ENCODE data around the gene C2orf81.
"Not testable (repeated sequence)": the region's sequence is repeated elsewhere in the genome, so short reads cannot be mapped to it uniquely, and the experiment has no call there.

Gene C2orf81

GRCh38 chr2:74423231-74424095, 2.0 kb upstream of the C2orf81 start:
- DNase-seq, result no peak

- DNase-seq, result not testable (repeated sequence)
Observed at GRCh38 chr2:74420443-74421103, 846 bp downstream of the C2orf81 start.

DNA sequence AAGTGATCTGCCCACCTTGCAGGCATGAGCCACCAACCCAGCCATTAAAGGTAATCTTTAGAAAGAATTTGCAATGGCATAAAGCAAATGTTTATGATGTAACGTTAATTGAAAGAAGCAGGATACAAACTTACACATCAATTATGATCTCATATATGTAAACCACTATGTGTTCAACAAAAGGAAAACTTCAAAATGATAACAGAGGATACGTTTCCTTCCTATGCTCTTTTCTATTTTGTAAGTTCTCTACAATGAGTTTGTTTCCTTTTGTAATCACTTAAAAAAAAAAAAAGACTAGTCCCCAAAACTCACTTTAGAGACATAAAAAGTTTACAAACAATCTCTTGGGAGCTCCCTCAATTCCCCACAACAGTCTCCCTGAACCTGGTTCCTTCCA, 1.4 kb downstream of the C2orf81 start:
- DNase-seq, result no peak

GRCh38 chr2:74419345-74419744, 2.1 kb downstream of the C2orf81 start:
- no peak for DNase-seq

DNA sequence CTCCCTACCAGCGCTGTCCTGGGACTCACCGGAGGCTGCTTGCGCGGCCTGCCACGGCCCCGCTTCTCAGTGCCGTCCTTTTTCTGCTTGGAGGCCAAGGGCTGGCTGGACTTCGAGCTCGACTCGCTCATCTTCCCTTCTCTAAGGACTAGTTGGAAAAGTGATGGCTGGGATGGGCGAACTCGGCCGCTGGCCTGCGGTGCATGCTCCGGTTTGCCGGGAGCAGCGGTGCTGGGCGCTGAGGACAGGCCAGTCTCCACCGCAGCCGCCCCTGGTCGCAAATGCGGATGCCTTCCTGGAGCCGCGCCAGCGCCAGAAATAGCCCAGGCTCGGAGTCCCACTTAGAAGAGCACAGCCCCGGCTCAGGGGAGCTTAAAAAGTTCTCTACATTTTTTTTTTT, 3.1 kb downstream of the C2orf81 start:
- no peak for DNase-seq

DNA sequence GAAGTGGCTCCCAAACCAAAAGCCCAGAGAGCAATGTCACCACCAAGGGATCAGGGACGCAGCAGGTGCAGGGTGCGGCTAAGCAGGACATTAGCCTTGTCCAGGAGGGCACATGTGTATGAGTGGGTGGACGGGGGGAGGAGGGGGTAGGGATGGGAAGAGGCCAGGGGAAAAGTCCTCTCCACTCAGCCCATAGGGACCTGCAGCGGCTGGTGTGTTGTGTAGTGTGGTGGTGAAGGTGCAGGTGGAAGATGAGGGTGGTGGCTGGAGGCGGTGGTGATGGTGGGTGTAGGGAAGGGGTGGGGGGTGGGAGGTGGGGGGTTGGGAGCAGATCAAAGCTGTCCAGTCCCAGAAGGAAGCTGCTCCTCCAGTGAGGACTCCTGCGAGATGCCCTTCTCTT, 3.7 kb downstream of the C2orf81 start:
- DNase-seq, result no peak

DNA sequence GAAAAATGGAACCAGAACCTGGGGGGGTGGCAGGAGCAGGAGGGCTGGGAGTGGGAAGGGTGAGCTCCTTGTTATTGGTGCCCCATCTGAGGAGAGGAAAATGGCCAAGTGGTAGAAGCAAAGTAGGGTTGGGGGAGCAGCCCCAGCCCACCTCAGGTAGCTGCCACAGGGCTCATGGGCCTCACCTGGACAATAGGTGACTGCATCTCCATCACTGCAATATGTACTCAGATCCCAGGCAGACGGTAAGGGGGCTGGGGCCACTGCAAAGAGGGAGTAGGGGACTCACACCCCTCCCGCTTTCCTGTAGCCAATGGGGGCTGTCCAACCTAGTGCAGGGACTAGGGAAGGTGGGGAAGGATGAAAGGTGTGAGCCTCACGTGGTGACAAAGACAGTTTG, 4.2 kb downstream of the C2orf81 start:
- no peak for DNase-seq

DNA sequence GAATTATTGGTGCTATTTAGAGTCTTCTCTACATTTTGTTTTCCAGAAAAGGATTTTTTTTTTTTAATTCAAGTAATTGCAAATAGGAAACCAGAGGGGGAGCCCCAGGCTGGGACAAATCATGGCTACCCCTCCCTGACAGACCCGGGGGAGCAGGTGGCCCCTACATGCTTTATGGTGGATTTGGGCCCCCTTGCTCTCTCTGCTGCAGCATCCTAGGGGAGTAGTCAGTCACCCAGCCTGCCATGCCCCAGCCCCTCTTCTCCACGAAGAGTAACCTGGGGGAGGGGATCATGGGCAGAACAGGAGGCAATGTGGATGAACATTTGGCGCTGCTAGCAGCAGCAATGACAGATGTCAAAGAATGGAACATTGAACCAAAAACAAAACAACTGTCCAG, 4.6 kb downstream of the C2orf81 start:
- DNase-seq, result no peak

- no peak for DNase-seq
Observed at GRCh38 chr2:74415762-74416395, 5.5 kb downstream of the C2orf81 start.

DNA sequence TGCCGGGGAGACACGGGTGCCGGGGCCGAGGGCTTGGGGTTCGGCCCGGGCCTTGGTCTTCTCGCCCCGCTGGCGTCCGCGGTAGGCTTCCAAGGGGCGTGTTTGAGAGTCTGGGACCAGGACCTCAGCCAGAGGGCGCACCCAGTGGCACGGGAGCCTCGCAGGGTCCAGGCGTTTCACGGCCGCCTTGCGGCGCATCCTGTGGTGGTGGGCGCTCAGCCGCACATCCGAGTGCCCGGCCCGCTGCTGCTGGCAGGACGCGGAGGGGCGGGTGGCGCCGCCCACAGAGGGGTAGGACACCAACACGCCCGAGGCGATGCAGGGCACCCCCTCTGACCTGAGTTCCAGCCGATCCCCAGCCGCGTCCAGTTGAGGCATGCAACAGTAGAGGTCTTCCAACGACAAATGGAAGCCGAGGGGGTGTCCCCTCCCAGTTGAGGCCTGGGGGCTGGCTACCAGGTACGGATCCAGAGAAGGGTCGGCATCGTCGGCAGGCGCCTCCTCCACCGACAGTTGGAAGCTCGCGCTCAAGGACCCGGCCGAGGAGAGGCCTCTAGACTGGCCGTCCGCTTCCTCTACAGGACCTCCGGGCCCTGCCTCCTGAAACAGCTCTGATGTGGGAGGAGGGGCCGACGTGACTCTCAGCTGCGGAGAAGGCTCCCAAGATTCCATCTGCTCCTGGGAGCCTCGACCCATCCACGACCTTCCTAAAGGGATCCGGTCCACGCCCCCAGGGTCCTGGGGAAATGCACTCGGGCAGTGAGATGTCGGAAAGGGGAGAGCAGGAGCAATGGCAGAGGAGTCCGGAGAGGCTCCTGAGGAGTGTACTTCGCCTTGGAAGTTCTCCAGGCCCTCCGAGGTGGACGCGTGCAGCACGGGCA, 6.3 kb downstream of the C2orf81 start:
- peak; percentile 71 for DNase-seq

DNA sequence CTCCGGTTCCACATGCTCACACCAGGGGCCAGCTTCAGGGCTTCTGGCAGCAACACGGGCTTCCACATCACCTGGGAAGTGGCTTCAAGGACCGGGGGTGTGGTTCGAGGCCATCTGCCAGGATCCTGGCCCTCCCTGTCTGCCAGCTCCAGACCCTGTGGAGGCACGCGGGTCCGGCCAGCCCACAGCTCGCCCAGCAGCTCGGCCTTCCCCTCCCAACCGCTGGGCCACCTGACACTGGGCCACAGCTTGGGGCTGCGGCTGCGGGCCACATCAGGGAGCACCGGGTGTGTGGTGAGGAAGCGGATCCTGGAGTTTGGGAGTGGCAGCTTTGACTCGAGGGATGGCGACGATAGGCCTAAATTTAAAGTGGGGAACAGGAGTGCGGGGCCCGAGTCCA, 7.0 kb downstream of the C2orf81 start:
- no peak for DNase-seq

DNA sequence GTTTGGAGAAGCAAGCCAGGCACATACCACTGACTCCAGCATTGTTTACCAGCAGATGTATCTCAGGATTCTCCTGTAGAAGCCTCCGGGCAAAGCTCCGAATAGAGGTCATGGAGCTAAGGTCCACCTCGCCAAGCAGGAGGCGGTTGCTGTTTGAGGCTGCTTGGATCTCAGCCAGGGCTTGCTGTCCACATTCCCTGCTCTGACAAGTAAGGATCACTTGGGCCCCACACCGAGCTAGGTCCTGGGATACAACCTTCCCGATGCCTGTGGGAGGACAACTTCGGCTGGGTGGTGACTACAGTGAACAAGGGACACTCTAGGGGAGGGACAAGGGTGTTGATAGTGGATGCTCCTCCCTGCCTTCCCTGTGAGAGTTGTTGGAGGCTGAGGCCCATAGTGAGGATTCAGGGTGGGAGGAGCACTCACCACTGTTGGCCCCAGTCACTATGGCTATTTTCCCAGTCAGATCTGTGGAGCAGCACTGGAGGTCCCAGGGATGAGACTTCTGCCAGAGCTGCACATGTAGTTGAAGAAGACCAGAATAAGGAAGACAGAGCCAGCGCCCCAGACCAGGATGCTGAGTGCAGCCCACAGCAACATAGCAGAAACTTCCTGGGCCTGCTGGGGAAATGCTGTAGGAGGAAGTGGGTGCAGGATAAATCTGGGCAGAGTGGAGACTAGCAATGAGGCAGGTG, 8.3 kb downstream of the C2orf81 start:
- peak; percentile 66 for DNase-seq

DNA sequence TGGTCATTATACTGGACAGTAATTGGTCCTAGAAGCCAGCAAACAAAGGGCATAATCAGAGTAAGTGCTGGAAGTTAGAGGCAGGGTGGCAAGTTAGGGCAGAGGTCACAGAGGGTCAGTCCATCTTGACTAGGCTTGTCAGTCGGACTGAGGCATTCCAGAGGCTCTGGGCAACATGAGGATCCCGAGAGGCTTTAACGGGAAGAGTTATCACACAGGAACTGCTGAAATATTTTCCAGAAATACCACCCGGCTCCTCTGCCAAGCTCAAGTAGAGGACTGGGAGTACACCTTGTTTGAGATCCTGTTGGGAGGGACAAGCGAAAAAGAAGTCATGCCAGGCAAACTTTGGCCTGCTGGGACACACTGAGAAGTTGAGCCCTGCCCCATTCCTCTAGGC, 13.7 kb downstream of the C2orf81 start:
- no peak for DNase-seq

DNA sequence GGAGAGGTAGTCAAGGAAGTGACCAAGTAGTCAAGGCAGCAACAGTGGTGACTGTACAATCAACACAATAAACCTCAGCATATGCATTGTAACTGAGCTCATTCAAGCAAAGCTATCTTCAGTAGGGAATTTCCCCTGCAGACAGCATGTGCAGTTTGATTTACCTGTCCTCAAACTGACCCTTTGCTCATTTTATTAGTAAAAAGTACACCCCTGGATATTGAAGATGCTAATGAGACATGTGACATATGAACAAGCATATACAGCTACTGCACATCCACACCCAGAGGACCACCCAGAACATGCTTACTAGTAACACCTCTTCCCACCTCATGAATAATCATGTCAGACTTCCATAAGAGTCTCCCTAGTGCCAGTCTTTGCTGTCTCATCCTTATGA, 15.4 kb downstream of the C2orf81 start:
- DNase-seq, result no peak

DNA sequence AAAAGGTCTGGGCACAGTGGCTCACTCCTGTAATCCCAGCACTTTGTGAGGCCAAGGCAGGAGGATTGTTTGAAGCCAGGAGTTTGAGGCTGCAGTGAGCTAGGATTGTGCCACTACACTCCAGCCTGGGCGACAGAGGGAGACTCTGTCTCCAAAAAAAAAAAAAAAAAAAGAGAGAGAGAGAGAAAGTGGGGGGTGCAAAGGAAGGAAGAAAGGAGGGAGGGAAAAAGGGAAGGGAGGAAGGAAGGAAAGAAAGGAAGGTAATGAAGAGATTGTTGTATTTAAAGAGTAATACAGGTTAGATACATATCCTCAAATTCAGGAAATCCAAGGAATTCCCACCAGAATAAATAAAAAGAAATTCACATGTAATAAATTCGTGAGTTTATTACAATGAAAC, 19.5 kb downstream of the C2orf81 start:
- no peak for DNase-seq

DNA sequence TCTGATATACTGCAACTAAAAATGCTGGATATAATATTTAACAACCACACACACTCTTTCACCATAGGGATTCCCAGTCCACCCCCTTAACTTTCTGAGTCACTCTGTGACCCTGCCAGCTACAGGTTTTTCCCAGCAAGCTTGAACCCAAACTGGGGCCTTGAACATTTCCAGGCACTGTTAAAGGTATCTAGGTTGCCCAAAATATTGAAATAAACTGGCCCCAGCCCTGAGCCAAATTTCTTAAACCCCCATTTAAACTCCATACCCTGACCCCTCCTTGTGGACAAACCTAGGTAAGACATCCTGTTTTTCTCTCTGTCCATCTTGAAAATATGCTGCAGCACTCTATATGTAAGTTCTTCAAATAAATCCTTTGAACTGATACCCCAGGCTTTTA, 21.6 kb downstream of the C2orf81 start:
- DNase-seq, result no peak

DNA sequence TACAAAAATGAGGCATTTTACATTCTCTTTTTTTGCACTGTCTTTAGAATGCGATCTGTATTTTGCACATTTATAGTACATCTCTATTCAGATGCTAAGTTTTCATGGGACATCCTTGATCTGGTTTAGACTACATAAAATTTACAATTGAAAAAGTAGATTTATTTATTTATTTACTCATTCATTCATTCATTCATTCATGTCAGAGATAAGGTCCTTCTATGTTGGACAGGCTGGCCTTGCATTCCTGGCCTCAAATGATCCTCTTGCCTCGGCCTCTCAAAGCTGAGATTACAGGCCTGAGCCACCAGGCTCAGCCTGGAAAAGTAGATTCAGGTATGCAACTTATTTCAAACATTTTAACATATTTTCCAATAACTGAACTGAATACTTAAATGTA, 25.3 kb downstream of the C2orf81 start:
- DNase-seq, result no peak

- no peak for DNase-seq
Observed at GRCh38 chr2:74393525-74393924, 27.9 kb downstream of the C2orf81 start.

DNA sequence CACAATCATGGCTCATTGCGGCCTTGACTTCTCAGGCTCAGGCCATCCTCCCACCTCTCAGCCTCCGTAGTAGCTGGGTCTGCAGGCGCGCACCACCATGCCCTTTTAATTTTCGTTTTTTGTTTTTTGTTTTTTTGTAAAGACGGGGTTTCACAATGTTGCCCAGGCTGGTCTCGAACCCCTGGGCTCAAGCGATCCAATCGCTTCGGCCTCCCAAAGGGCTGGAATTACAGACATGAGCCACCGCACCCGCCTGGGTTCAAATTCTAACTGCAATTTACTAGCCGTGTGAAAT, 29.0 kb downstream of the C2orf81 start:
- no peak for DNase-seq

DNA sequence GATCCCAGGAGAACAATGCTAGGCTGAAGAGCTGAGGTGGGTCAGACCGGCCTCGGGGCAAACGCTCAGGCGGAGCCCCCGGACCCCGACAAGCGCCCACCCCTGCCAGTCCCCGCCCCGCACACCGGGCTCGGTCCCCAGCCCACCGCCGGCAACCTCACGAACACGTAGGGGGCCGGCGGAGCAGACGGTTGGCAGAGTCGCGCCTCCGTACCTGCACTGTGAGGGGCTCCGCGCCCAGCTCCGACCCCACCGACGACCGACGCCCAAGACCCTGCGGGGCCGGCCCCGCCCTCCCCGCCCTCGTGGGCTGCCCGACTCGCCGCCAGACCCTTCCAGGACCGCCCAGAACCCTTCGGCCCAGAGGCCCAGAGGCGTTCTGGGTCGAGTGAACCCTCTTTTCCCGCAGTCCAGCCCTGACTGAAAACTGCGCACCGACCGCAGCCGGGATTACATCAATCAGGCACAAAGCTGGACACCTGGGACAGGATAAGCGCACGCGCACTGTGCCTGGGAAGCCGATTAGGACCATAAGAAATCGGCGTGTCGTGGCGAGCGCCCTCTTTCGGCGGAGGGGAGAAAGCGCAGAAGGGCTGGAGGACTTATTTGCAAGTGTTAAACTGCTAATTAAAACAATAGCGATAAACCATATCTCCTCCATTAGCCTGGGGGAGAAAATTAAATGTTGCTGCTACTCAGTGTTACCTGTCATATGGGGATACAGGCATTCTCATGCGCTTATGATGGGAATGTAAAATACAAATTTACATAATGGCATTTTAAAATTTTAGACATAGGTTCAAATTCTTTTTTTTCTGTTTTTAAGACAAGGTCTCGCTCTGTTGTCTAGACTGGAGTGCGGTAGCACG, 29.6 kb downstream of the C2orf81 start:
- peak; percentile 96 for DNase-seq

DNA sequence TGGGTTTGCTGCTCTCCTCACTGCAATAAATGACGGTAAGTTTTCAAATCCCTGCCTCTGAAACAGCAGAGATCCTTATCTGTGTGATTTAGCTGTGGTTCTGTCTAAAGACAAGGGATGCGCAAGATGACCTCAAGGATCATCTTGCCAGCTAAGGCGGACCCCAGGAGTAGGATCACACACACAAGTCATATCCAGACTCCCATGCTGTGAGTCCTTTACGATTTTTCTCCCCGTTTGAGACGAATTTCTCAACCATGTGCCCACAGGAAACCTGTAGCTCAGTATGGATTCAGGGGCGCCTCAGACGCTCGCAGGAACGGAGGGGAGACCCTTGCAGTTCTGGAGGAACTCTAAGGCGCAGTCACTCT, 30.2 kb downstream of the C2orf81 start:
- DNase-seq, result no peak

DNA sequence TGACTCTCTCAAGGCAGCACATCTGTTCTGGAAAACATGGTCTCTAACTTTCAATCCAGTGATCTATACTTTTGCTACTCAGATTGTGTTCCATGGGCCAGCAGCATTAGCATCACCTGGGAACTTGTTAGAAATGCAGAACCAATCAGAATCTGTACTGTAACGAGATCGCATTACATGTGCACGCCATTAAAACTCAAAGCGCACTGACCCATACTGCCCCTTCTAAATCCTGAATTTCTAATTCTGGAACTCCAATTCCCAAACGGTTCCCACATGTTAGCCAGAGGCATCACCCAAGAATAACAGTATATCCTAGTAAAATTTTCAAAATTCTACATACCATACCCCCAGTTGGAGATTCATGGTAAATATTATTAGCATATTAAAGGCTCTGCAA, 30.8 kb downstream of the C2orf81 start:
- DNase-seq, result no peak

All from femur (tissue), 1 donor.